HG03095 (cell line): ENCODE results near the gene CIAO2B.
"Not testable (repeated sequence)": the region's sequence is repeated elsewhere in the genome, so short reads cannot be mapped to it uniquely, and the experiment has no call there.

Experiments
- ATAC-seq: cut with Tn5 transposase; IDR thresholded peaks from one replicate; pipeline ENCODE4 v1.9.1; 2021; ENCODE audit warnings: moderate library complexity; ENCODE audit not compliant: unreplicated experiment

The CIAO2B gene

DNA sequence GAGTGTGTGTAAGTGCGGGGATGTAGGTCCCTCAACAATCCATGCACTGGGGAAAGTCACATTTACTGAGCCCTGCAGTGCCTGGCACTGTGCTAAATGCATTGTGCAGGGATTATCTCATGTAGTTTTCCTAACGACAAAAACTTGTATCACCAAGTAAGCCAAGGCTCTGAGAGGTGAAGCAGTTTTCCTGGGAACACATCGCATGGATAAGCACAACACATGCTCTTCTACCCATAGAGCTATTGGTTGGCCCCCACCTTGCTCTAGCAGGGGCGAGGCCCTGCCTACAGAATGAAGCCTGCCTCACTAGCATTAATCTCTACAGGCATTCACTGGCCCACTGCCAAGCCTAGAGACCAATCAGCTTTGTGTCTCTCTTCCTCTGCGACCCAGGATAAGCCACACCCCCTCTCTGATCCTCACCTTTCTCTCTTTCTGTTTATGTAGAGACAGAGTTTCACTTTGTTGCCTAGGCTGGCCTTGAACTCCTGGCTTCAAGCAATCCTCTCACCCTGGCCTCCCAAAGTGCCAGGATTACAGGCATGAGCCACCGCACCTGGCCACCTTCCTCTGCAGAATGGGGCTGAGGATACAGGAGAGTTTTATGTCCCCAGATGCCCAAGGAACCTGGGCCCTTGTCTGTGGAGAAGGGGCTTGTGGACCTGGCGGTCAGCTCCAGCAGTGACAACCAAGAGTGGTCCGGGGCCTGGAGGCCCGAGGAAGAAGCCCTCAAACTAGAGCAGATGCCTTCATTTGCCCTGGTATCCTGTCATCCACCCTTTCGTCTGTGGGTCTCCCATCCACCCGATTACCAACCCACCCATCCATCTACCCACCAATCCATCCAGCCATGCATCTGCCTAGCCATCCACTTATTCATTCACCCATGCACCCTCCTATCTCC lies 28.3 kb downstream of the CIAO2B start:
- no peak for ATAC-seq

GRCh38 chr16:66904846-66905632 lies 29.2 kb downstream of the CIAO2B start:
- ATAC-seq: no peak

- ATAC-seq: no peak
Measured at GRCh38 chr16:66904428-66904845, 29.8 kb downstream of the CIAO2B start.

- ATAC-seq: no peak
Measured at GRCh38 chr16:66903544-66904427, 30.4 kb downstream of the CIAO2B start.

DNA sequence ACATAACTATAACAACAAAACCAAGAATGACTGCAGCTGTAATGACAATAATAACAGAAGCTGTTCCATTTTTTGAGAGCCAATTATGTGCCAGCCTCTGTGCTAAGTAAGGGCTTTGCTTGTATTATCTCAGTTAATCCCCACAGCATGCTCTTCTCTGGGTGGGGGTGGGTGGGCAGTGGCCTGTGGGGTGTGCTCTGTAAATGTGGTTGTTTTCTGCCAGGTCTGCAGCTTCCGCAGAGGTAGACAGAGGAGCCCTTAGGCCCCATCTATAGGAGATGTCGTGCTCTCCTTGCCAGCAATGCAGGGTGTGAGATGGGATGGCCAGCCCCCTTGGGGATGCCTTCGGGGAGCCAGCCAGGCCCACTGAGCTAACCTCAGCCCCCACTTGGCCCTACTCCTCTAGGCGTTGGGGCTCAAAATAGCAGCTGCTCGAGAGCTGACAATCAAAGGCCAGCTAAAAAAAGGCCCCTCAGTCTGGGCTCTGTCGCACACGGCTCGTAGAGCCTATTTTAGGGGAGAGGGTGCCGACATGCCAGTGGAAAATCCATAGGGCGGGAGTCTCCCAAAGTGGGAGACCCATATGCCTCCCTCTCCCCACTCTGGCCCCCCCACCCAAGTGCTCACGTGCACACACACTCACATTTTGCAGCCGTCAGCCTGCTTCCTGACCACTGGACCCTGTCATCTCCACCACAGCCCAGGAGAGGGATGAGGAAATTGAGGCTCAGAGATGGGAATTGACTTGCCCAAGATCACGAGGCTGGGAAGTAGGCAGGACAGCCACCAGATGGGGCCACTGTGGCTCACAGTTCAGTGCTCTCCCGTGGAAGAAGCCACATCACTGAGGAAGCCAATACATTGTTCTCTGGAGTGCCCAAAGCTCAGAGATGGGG lies 31.3 kb downstream of the CIAO2B start:
- ATAC-seq: no peak

- no peak for ATAC-seq
Measured at GRCh38 chr16:66901626-66902025, 32.6 kb downstream of the CIAO2B start.

DNA sequence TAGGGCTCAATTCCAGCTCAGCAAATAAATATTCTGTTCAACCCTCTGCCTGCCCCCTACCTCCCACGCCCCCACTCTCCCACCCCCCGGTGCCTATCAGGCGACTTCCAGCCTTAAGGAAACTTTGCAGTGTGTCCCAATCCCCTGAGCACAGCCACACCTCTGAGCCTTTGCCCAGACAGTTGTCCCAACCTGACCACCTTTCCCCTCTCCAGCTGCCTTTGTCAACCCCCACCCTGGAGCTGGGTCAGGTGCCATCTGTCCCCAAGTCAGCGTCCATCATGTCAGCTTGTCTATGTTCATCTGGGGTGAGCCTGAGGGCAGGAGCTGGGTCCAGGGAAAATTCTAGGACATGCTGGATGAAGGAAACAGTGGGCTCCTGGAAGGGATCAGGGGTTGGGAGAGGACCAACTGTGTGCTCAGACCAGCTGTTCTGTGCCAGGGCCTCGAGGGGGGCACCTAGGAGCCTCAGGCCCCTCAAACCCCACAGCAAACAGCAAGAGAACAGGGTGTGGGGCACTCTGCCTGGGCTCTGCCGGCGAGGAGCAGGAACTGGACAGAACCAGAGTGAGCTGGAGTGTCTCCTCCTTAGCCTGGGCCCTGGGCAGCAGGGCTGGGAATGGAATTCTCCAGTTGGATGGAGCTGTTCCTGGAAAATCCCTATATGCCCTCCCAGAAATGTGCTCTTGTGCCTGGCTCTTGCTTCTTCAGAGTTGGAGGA lies 33.3 kb downstream of the CIAO2B start:
- ATAC-seq: no peak

DNA sequence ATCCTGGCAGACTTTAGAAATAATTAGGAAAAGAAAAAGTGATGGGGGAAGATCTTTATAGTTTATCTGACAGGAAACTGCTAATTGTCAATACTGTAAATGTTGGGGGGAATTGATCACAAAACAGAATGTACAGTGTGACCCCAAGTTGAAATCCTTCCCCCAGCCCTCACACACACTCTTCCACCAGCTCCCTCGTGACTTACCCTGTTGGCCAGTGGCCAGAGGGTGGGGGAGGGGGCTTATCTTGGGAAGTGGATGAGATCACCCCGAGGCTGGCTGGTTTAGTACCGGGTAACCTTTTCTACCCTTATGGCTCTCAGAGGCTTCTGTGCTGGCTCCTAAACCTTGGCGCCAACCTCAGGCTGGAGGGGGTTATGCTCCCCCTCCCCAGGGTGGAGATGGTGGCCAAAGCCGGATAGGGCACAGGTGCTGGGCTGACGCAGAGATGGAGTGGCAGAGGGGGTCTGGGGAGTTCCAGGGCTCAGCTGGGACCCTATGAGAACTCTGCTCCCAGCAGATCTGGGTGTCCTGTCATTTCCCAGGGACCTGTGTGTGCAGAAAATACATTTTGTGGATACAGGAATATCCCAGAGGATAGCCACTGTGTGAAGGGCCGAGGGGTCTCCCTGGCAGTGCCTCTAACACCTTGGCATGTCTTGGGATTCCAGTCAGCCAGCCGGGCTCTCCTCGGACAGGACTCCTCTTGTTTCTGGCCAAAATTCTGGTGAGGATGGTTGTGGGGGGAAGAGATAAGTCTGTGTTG lies 34.1 kb downstream of the CIAO2B start:
- ATAC-seq: no peak

- no peak for ATAC-seq
Measured at GRCh38 chr16:66899310-66899944, 34.8 kb downstream of the CIAO2B start.

- no peak for ATAC-seq
Measured at GRCh38 chr16:66898933-66899309, 35.3 kb downstream of the CIAO2B start.

- no peak for ATAC-seq
Measured at GRCh38 chr16:66898207-66898606, 36.0 kb downstream of the CIAO2B start.

DNA sequence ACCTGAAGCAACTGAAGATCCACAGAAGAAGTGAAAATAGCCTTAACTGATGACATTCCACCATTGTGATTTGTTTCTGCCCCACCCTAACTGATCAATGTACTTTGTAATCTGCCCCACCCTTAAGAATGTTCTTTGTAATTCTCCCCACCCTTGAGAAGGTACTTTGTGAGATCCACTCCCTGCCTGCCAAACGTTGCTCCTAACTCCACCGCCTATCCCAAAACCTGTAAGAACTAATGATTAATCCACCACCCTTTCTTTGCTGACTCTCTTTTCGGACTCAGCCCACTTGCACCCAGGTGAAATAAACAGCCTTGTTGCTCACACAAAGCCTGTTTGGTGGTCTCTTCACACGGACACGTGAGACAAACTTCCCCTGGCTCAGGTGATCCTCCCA lies 37.5 kb downstream of the CIAO2B start:
- ATAC-seq: not testable (repeated sequence)

GRCh38 chr16:66895999-66896398 lies 38.2 kb downstream of the CIAO2B start:
- no peak for ATAC-seq

DNA sequence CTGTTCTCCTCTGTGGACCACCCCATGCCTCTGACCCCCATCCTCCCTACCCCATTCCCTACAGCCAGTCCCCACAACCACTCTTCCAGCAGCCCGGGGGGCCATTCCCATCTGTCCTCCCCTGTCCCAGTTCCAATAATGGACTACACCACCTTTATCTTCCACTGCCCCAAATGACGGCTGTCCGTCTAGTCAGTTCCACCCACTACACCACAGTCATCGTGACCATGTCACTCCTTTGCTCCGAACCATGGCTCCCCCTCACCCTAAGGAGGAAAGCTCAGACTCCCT lies 38.6 kb downstream of the CIAO2B start:
- no peak for ATAC-seq

DNA sequence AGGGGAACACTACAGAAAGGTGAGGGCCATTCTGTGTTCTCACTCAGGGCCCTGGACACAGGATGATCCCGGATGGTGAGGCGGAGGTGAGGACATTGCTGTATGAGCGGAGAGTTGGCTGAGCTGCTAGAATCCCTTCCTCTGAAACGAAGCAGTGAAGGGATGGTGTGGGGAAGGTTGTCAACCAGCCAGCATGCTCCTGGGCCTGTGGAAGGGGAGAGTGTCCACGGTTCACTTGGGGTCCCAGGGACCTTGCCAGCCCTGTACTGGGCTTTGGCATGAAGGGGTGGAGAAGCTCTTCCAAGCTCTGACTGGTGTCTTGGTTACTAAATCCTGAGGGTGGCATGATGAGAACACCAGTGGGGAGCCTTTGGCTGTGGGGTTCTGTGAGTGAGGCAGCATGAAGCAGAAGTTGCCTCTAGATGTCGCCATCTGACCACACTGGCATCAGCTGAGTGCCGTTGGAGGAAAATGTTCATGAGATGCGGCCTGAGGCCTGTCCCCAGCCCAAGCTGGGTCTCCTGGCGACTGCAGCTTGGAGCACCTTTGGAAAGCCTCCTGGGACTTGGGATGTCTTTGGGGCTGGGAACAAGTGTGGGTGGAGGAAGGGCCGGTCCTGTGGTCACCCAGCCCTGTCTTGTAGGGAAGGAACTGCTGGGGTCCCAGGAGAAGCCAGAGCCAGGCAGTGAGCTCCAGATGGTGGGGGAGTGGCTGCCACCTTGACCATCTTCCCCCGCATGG lies 39.1 kb downstream of the CIAO2B start:
- no peak for ATAC-seq

DNA sequence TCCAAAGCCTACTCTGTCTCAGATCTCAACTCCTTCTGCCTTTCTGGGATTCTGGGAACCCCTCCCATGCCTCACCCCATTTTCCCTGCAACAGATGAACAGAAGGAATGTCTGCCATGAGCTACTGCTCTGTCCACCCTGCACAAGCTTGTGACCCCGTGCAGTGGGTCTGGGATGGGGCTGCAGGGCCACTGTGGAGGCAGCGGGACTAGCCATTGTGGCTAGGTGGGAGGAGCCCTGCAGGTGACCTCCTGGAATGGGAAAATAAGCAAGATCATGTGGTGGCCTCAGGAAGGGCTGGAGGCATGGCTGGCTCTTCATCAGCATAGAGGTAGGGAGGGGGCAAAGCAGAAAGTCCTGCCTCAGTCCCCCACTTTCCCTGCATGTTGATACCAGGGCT lies 40.1 kb downstream of the CIAO2B start:
- no peak for ATAC-seq

GRCh38 chr16:66891797-66892196 lies 42.4 kb downstream of the CIAO2B start:
- ATAC-seq: no peak

DNA sequence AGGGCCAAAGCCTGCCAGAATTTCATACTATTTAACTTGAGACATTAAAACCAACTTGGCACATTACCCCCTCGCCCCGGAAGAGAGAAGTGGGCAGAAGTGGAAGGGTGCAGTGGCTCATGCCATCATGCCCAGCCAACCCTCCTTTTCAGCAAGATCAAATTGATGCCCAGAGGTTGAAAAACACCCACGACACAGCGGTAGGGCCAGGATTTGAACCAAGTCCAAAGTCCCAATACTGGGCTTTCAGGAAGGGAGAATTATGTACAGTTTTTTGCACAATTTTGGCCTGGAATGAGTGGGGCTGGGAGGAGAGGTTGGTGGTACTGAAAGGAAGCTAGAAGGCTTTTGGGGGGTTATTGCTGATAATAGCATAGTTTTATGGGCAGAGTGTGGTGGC lies 42.8 kb downstream of the CIAO2B start:
- ATAC-seq: no peak
